Head of caudate nucleus (tissue), 42 donors: ENCODE data around the gene NSMCE1.

ENCODE experiments used
- DNase-seq, 42 donors: peaks; one replicate each; pipeline versions ENCODE4 v3.0.0 to v3.0.0-alpha.2; 2020 to 2021; ENCODE audit warnings: mixed read lengths in 7 of 42
- intact Hi-C: fragments of 100-400 bp; cut with DNase I; formaldehyde crosslinking; loops from one replicate; pipeline ENCODE4 v1.15.0; 2022

NSMCE1 gene

GRCh38 chr16:27268376-27269299 lies at the start of gene NSMCE1:
Gene NSMCE1 (minus strand): TSS chr16:27268772. CDS start chr16:27257570, 11,202 bp downstream.
- intact Hi-C loops = no loop called here
- DNase-seq = peak; percentile 94 to 99 (median 98)

GRCh38 chr16:27317738-27318391 lies 49.3 kb upstream of the NSMCE1 start:
- DNase-seq = peak in 3 of 42 donors; percentile 6 to 17 (median 7)
- intact Hi-C loops = no loop called here

- DNase-seq = peak in 2 of 42 donors; percentile 19 to 32
- intact Hi-C loops = no loop called here
Measured at GRCh38 chr16:27317320-27317719, 48.7 kb upstream of the NSMCE1 start.

GRCh38 chr16:27316038-27316680 lies 47.6 kb upstream of the NSMCE1 start:
- intact Hi-C loops = no loop called here
- DNase-seq = peak in 2 of 42 donors; percentile 19 to 22

- intact Hi-C loops = no loop called here
- DNase-seq = peak in 2 of 42 donors; percentile 34 to 38
Measured at GRCh38 chr16:27315333-27316037, 46.9 kb upstream of the NSMCE1 start.

- DNase-seq = peak in 2 of 42 donors; percentile 3 to 18
- intact Hi-C loops = no loop called here
Measured at GRCh38 chr16:27314986-27315332, 46.4 kb upstream of the NSMCE1 start.

DNA sequence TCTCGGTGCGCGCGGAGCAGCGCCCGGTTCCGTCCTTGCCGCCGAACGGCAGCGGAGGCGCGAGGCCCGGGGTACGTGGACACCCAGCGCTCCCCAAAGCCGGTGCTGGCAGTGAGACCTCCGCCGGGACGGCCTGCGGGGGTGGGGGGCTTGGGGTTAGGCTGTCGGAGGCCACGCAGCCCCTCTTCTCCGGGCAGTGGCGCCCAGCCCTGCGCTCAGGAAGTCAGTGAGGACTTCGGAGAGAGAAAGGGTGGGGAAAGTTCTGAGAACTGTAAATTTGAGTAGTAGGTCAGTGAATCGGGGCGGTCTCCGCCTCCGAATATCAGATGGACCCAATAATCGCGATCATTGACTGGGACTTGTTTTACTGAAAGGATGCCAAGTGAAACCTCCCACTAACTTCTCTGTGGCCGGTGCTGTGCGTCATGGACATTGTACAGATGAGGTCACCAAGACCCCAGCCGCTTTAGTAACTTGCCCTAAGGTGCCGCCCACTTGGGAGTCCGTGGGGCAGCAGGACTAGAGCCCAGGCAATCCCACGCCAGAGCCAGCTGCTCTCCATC lies 45.7 kb upstream of the NSMCE1 start:
- DNase-seq = peak in 8 of 42 donors; percentile 15 to 46 (median 26)
- intact Hi-C loops = no loop called here

DNA sequence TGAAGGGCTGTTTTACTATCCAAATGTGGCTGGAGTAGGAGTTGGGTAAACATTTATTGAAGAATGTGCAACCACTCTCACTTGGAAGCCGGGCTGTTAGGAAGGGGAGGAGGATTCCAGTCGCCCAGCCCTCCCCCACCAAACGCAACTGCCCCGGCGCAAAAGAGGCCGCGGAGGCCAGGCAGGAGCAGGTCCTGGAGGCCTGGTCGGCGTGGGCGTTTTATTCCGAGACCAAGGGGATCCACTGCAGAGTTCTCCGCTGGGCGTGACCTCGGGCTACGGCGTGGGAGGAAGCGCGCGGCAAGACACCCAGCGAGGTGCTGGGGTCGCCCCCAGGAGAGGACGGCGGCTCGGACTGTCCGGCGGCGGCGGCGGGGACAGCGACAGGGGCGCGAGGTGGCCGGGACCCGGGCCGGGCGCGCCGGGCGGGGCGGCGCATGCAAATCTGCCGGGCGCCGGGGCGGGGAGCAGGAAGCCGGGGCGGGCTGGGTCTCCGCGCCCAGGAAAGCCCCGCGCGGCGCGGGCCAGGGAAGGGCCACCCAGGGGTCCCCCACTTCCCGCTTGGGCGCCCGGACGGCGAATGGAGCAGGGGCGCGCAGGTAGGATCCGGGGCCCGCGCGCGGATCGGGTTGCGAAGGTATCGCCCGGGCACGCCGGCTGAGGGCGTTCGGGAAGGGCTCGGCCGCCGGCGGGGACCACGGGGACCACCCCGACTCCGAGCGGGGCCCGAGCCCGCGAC lies 45.0 kb upstream of the NSMCE1 start, which contains the start of gene IL4R:
TSS of gene IL4R (plus strand) at position 553 of the 739 bp plus-strand sequence. CDS start 26,230 bp downstream, outside the sequence.
- peak in 13 of 42 donors; percentile 12 to 52 (median 32) for DNase-seq
- intact Hi-C loops = no loop called here

GRCh38 chr16:27312580-27313421 lies 44.2 kb upstream of the NSMCE1 start:
- intact Hi-C loops = no loop called here
- DNase-seq = peak in 3 of 42 donors; percentile 2 to 6 (median 3)

GRCh38 chr16:27311897-27312303 lies 43.3 kb upstream of the NSMCE1 start:
- DNase-seq = peak in 1 of 42 donors; percentile 21
- intact Hi-C loops = no loop called here

GRCh38 chr16:27311448-27311830 lies 42.9 kb upstream of the NSMCE1 start:
- intact Hi-C loops = no loop called here
- DNase-seq = peak in 1 of 42 donors; percentile 32

- peak in 1 of 42 donors; percentile 0 for DNase-seq
- intact Hi-C loops = no loop called here
Measured at GRCh38 chr16:27310576-27311447, 42.2 kb upstream of the NSMCE1 start.

- intact Hi-C loops = no loop called here
Measured at GRCh38 chr16:27308792-27309191, 40.2 kb upstream of the NSMCE1 start.

GRCh38 chr16:27305839-27306442 lies 37.4 kb upstream of the NSMCE1 start:
- DNase-seq = no peak
- intact Hi-C loops = no loop called here

More at GRCh38 chr16:27308792-27309191, 40.2 kb upstream of the NSMCE1 start:
- no peak for DNase-seq

GRCh38 chr16:27304881-27305745 lies 36.5 kb upstream of the NSMCE1 start:
- peak in 2 of 42 donors; percentile 7 for DNase-seq
- intact Hi-C loops = no loop called here
